Activated naive CD4-positive, alpha-beta T cell treated with anti-CD3 and anti-CD28 coated beads, Interleukin-2, amount 50 U/mL, for 16 hours (primary cell): Measurements from ENCODE around the gene RIPPLY3.
"Not testable (repeated sequence)": the region's sequence is repeated elsewhere in the genome, so short reads cannot be mapped to it uniquely, and the experiment has no call there.

Experiments used
- DNase-seq: peaks from one replicate; pipeline ENCODE4 v3.0.0-alpha.2; 2020

The RIPPLY3 gene

GRCh38 chr21:36981977-36982700 lies 24.4 kb upstream of the RIPPLY3 start:
- DNase-seq, result no peak

- no peak for DNase-seq
Measured at GRCh38 chr21:36985751-36986594, 20.5 kb upstream of the RIPPLY3 start.

GRCh38 chr21:36987845-36988244 lies 18.7 kb upstream of the RIPPLY3 start:
- DNase-seq, result no peak

- DNase-seq, result no peak
Measured at GRCh38 chr21:36988536-36988935, 18.0 kb upstream of the RIPPLY3 start.

GRCh38 chr21:36989199-36989698 lies 17.3 kb upstream of the RIPPLY3 start:
- DNase-seq, result not testable (repeated sequence)

GRCh38 chr21:36989699-36990507 lies 16.6 kb upstream of the RIPPLY3 start:
- peak; percentile 87 for DNase-seq

GRCh38 chr21:36990508-36991205 lies 15.8 kb upstream of the RIPPLY3 start:
- DNase-seq, result no peak

- DNase-seq, result no peak
Measured at GRCh38 chr21:36992671-36993070, 13.8 kb upstream of the RIPPLY3 start.

GRCh38 chr21:36994501-36995158 lies 11.9 kb upstream of the RIPPLY3 start:
- DNase-seq, result peak; percentile 34

- DNase-seq, result not testable (repeated sequence)
Measured at GRCh38 chr21:36995285-36995684, 11.2 kb upstream of the RIPPLY3 start.

- no peak for DNase-seq
Measured at GRCh38 chr21:36999131-36999898, 7.2 kb upstream of the RIPPLY3 start.

GRCh38 chr21:37000381-37000780 lies 6.1 kb upstream of the RIPPLY3 start:
- DNase-seq, result no peak

GRCh38 chr21:37001441-37001840 lies 5.1 kb upstream of the RIPPLY3 start:
- DNase-seq, result no peak

GRCh38 chr21:37002851-37003250 lies 3.7 kb upstream of the RIPPLY3 start:
- not testable (repeated sequence) for DNase-seq

- not testable (repeated sequence) for DNase-seq
Measured at GRCh38 chr21:37003917-37004316, 2.6 kb upstream of the RIPPLY3 start.

GRCh38 chr21:37005548-37006485 lies 685 bp upstream of the RIPPLY3 start:
- DNase-seq, result no peak

GRCh38 chr21:37008724-37009123 lies 2.2 kb downstream of the RIPPLY3 start:
- DNase-seq, result no peak

GRCh38 chr21:37009740-37010341 lies 3.3 kb downstream of the RIPPLY3 start:
- DNase-seq, result peak; percentile 76

GRCh38 chr21:37017951-37018679 lies 11.6 kb downstream of the RIPPLY3 start:
- no peak for DNase-seq
